Gastrocnemius medialis (tissue), 4 donors: Measurements from ENCODE around the gene PRMT7. TPM values are rescaled to one million over a fixed set of nuclear protein-coding genes. Genes with fewer than 3 reads are reported as not detected.

Source experiments
- ATAC-seq, 2 donors: fragments of 150-250 bp; one replicate each; pipeline ENCODE4 v1.9.1; 2016
- DNase-seq, 2 donors: peaks; one replicate each; pipeline ENCODE4 v3.0.0-alpha.2; 2019
- H3K27ac ChIP-seq, 4 donors: fragments of 200-600 bp; sonication (generic); 1 replicate in 1 of 4; 2 replicates in 3 of 4; pipeline ENCODE4 v1.5.1; 2016 to 2018; ENCODE audit warnings: mild to moderate bottlenecking in 2 of 4, moderate library complexity in 1 of 4
- H3K27me3 ChIP-seq, 3 donors: fragments of 200-600 bp; sonication (generic) in 2 of 3; 1 replicate in 1 of 3; 2 replicates in 2 of 3; pipeline versions ENCODE4 v1.5.1 to v1.6.0; 2016 to 2019; ENCODE audit warnings: mild to moderate bottlenecking in 1 of 3, moderate library complexity in 1 of 3
- H3K36me3 ChIP-seq, 2 donors: fragments of 200-600 bp; sonication (generic) in 1 of 2; one replicate each; pipeline ENCODE4 v1.5.1; 2017 to 2018
- H3K4me1 ChIP-seq, 2 donors: fragments of 200-600 bp; sonication (generic) in 1 of 2; one replicate each; pipeline ENCODE4 v1.5.1; 2016 to 2017; ENCODE audit warnings: mild to moderate bottlenecking in 2 of 2
- H3K4me3 ChIP-seq, 4 donors: fragments of 200-600 bp; sonication (generic) in 3 of 4; 1 replicate in 1 of 4; 2 replicates in 3 of 4; pipeline ENCODE4 v1.5.1; 2016 to 2019; ENCODE audit warnings: mild to moderate bottlenecking in 2 of 4
- H3K9me3 ChIP-seq, 3 donors: fragments of 200-600 bp; sonication (generic) in 2 of 3; 1 replicate in 1 of 3; 2 replicates in 2 of 3; pipeline ENCODE4 v1.5.1; 2016 to 2019
- CTCF ChIP-seq, 5 experiments: fragments of 450-650 bp in 3 of 5; fragments of 200-600 bp in 2 of 5; sonication (generic) in 2 of 5; IDR thresholded peaks in 4 of 5; conservative IDR thresholded peaks in 1 of 5; 1 replicate in 4 of 5; 2 replicates in 1 of 5; pipeline ENCODE4 v1.5.1; 2016 to 2019; ENCODE audit warnings: antibody characterized with exemption in 5 of 5, mild to moderate bottlenecking in 3 of 5, moderate library complexity in 3 of 5
- POLR2A ChIP-seq, 2 donors: fragments of 450-650 bp; IDR thresholded peaks; one replicate each; pipeline ENCODE4 v1.6.1; 2017; ENCODE audit warnings: antibody characterized with exemption in 2 of 2, mild to moderate bottlenecking in 2 of 2, moderate library complexity in 2 of 2
- in situ Hi-C, 4 donors: fragments of 200-750 bp; cut with MboI; loops; one replicate each; pipeline versions ENCODE4 v1.15.0 to v1.8.0; 2017; ENCODE audit warnings: low sequenced_read_pairs in 4 of 4
- intact Hi-C: fragments of 100-400 bp; cut with DNase I; formaldehyde crosslinking; loops from one replicate; pipeline ENCODE4 v1.15.1; 2023; ENCODE audit warnings: low total_unique reads
- total RNA-seq, 4 donors: library from RNA; depleted of rRNA; stranded (reverse); fragments of >200 nt; gene quantifications; one replicate each; pipeline versions ENCODE4 v1.1.0 to v1.2.3, GENCODE V29; 2016

The PRMT7 gene
- total RNA-seq, 4 donors from 2014 or later: 22.2 to 41.0 (median 32.8) TPM

- peak overlapping the region; percentile 74 to 95 (median 82) for H3K27ac ChIP-seq
- peaks cover 0 to 89% of the 10 kb centered on the region in 2 donors for H3K36me3 ChIP-seq
- no peaks in the 10 kb centered on the region for H3K9me3 ChIP-seq
- peaks cover 23 to 35% of the 10 kb centered on the region in 2 donors for H3K4me1 ChIP-seq
- TF ChIP-seq POLR2A (IDR thresholded peaks at IDR 0.05) (no peak), CTCF (IDR thresholded peaks at IDR 0.05 in 4 of 5, conservative IDR thresholded peaks at IDR 0.05 in 1 of 5) (no peak)
- H3K27me3 ChIP-seq: no peaks in the 10 kb centered on the region
- no peak overlapping the region for H3K4me3 ChIP-seq
- ATAC-seq: peak; percentile 43 to 62
- DNase-seq: peak; percentile 51 to 80
- in situ Hi-C loops (no loop called here), intact Hi-C loops (no loop called here)
Measured at GRCh38 chr16:68298907-68299561, 11.8 kb upstream of the PRMT7 start.

GRCh38 chr16:68299571-68300453, 11.0 kb upstream of the PRMT7 start:
- in situ Hi-C loops: no loop called here
- ATAC-seq (peak in 1 of 2 donors; percentile 11), DNase-seq (no peak)
- Histone ChIP-seq H3K27ac (peak overlapping the region; percentile 74 to 95 (median 82)), H3K9me3 (no peaks in the 10 kb centered on the region), H3K27me3 (no peaks in the 10 kb centered on the region), H3K36me3 (peaks cover 0 to 88% of the 10 kb centered on the region in 2 donors), H3K4me1 (peaks cover 23 to 35% of the 10 kb centered on the region in 2 donors), H3K4me3 (no peak overlapping the region)
- TF ChIP-seq CTCF (IDR thresholded peaks at IDR 0.05 in 4 of 5, conservative IDR thresholded peaks at IDR 0.05 in 1 of 5) (no peak), POLR2A (IDR thresholded peaks at IDR 0.05) (no peak)
- intact Hi-C loops: no loop called here

- H3K27ac ChIP-seq: peak overlapping the region; percentile 74 to 95 (median 82)
- intact Hi-C loops: no loop called here
- ATAC-seq: no peak
Measured at GRCh38 chr16:68300734-68301459, 9.9 kb upstream of the PRMT7 start.

GRCh38 chr16:68306633-68307032, 4.2 kb upstream of the PRMT7 start:
- TF ChIP-seq POLR2A (IDR thresholded peaks at IDR 0.05) (no peak), CTCF (IDR thresholded peaks at IDR 0.05 in 4 of 5, conservative IDR thresholded peaks at IDR 0.05 in 1 of 5) (no peak)
- H3K27me3 ChIP-seq: no peaks in the 10 kb centered on the region
- H3K9me3 ChIP-seq: no peaks in the 10 kb centered on the region
- in situ Hi-C loops: no loop called here
- peaks cover 0 to 49% of the 10 kb centered on the region in 2 donors for H3K36me3 ChIP-seq
- intact Hi-C loops: no loop called here
- H3K4me1 ChIP-seq: peaks cover 19 to 24% of the 10 kb centered on the region in 2 donors
- ATAC-seq (no peak), DNase-seq (no peak)
- no peak overlapping the region for H3K4me3 ChIP-seq
- no peak overlapping the region for H3K27ac ChIP-seq

More at GRCh38 chr16:68300734-68301459, 9.9 kb upstream of the PRMT7 start:
- Histone ChIP-seq H3K36me3 (peaks cover 0 to 81% of the 10 kb centered on the region in 2 donors), H3K27me3 (no peaks in the 10 kb centered on the region), H3K4me1 (peaks cover 23 to 30% of the 10 kb centered on the region in 2 donors), H3K9me3 (no peaks in the 10 kb centered on the region), H3K4me3 (no peak overlapping the region)
- no peak for DNase-seq
- TF ChIP-seq POLR2A (IDR thresholded peaks at IDR 0.05): no peak
- in situ Hi-C loops: no loop called here
